GM06990 (cell line): ENCODE measurements around the gene IL12B.

ENCODE experiments used
- DNase-seq: peaks from one replicate; pipeline ENCODE4 v3.0.0-alpha.2; 2011; ENCODE audit not compliant: insufficient read length; ENCODE audit errors: extremely low read depth
- H3K27me3 ChIP-seq: replicated peaks from 2 replicates; pipeline ENCODE4 v1.6.0; 2011; ENCODE audit warnings: low read length; ENCODE audit not compliant: control insufficient read depth, insufficient read depth
- H3K36me3 ChIP-seq: 2 replicates; pipeline ENCODE4 v1.5.1; 2011; ENCODE audit warnings: low read length; ENCODE audit not compliant: control insufficient read depth, insufficient read depth
- H3K4me3 ChIP-seq: replicated peaks from 2 replicates; pipeline ENCODE4 v1.5.1; 2011; ENCODE audit warnings: low read depth, mild to moderate bottlenecking, control low read depth, low read length
- TF ChIP-seq, protein P1 (sequence below): IDR thresholded peaks from 2 replicates; pipeline ENCODE4 v1.5.1; 2011; ENCODE audit warnings: low read length, control low read depth, mild to moderate bottlenecking, inconsistent platforms; ENCODE audit not compliant: insufficient read depth, poor library complexity, severe bottlenecking

Gene IL12B

DNA sequence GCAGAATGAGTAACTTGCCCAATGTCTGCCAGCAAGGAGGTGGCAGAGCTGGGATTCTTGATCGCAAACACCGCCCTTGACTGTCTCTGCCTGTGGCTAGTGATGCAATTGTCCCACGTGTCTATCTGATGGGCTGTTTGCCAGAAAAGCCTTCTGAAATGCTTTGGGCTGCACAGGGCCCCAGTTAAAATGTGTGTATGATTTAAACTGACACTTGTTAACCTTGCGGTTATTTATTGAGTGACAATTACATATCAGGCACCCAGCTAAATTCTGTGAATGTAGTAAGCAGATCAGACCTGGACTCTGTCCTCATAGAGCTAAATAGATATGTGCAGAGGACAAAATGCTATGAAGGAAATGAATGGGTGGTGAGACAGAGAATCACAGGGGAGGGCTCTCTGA is 11.6 kb upstream of the IL12B start:
- TF ChIP-seq, protein P1, sequence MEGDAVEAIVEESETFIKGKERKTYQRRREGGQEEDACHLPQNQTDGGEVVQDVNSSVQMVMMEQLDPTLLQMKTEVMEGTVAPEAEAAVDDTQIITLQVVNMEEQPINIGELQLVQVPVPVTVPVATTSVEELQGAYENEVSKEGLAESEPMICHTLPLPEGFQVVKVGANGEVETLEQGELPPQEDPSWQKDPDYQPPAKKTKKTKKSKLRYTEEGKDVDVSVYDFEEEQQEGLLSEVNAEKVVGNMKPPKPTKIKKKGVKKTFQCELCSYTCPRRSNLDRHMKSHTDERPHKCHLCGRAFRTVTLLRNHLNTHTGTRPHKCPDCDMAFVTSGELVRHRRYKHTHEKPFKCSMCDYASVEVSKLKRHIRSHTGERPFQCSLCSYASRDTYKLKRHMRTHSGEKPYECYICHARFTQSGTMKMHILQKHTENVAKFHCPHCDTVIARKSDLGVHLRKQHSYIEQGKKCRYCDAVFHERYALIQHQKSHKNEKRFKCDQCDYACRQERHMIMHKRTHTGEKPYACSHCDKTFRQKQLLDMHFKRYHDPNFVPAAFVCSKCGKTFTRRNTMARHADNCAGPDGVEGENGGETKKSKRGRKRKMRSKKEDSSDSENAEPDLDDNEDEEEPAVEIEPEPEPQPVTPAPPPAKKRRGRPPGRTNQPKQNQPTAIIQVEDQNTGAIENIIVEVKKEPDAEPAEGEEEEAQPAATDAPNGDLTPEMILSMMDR = no peak
- DNase-seq = no peak
- no peak overlapping the region for H3K4me3 ChIP-seq

DNA sequence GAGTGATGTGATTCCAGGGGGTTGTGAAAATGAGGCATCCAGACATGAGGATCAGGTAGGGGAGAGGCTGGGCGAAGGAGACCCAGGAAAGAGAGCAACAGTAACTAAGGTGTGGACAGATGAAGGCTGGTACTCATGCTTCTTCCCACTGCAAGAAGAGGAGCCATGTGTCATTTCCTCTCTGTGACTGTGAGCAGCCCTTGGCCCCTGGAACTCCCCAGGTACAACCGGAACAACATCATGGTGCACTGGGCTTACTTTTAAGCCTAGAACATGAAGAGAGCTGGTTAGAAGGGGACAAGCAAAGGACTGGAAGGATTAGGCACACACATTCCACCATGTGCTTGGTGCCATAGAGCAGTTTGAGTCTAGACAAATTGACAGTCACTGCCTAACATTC is 10.9 kb upstream of the IL12B start:
- no peak for DNase-seq
- H3K27me3 ChIP-seq = no peaks in the 10 kb centered on the region
- H3K36me3 ChIP-seq = no peaks in the 10 kb centered on the region
- TF ChIP-seq, protein P1 = no peak
- H3K4me3 ChIP-seq = no peak overlapping the region

More for the DNA sequence above, 11.6 kb upstream of the IL12B start:
- H3K36me3 ChIP-seq = no peaks in the 10 kb centered on the region
- H3K27me3 ChIP-seq = no peaks in the 10 kb centered on the region

DNA sequence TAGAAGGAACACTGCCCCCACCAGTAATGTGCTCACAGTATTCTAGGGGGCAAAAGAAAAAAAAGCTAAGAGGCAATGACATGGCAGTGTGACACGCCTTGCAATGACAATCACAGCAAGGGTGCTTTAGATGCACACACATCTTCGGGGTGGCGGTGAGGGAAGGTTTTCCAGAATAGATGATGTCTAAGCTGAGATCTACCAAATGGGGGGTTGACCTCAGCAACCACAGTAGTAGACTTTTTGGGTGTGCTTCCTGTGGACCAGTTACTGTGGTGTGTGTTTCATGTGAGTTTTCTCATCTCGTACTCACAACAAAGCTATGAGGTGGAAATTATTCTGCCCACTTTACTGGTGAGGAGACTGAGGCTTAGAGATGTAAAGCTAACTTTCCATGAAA is 10.2 kb upstream of the IL12B start:
- Histone ChIP-seq H3K4me3 (no peak overlapping the region), H3K36me3 (no peaks in the 10 kb centered on the region), H3K27me3 (no peaks in the 10 kb centered on the region)
- TF ChIP-seq, protein P1 = no peak
- DNase-seq = no peak

DNA sequence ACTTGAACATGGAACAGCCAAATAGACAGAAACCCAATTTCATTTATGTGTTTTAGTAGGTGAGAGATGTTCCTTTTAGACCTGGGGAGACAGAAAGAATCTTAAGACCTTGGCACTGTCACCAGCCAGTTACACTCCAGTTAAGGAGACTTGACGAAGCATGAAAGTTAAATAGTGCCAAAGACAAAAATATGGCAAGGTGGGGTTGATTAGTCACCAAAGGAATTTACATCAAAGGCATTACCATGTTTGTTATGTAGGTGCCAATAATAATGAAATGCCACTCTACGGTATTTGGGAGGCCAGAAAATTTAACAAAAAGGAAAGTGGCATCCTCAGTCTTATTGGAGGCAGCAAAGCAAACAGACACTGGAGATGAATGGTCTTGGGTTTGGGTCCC is 9.2 kb upstream of the IL12B start:
- Histone ChIP-seq H3K36me3 (no peaks in the 10 kb centered on the region), H3K4me3 (no peak overlapping the region), H3K27me3 (no peaks in the 10 kb centered on the region)
- DNase-seq = no peak
- TF ChIP-seq, protein P1 = no peak

DNA sequence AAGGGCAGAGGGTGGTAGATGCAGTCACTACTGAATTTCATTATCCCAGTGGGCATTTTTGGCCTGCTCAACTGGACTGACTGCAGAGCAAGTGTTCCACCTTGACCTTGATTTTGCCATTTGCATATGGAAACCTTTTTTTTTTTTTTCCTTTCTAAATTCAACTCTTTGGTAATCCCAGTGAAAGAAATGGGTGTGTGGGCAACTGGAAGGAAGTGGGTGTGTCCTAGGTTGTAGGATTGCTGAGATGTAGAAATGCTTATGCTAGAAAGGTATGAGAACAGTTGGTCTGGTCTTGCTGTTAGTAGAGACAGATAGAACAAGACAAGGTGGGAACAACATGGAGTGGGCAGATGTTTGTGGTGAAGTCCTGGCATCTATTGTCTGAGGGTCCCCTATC is 7.8 kb upstream of the IL12B start:
- no peaks in the 10 kb centered on the region for H3K36me3 ChIP-seq
- H3K27me3 ChIP-seq = no peaks in the 10 kb centered on the region; the same call in 1 of the 2 replicates
- DNase-seq = no peak
- TF ChIP-seq, protein P1 = no peak
- no peak overlapping the region for H3K4me3 ChIP-seq
